Nephron progenitor cell (in vitro differentiated cells): ENCODE measurements around the gene LAMA2.

Source experiments
- DNase-seq: peaks from one replicate; pipeline ENCODE4 v3.0.0; 2021
- H3K27ac Mint-ChIP-seq: 2 replicates; pipeline ENCODE4 v1.8.0; 2021; ENCODE audit warnings: mild to moderate bottlenecking, moderate library complexity, mixed read lengths
- H3K27me3 Mint-ChIP-seq: 2 replicates; pipeline ENCODE4 v1.8.0; 2021; ENCODE audit warnings: mild to moderate bottlenecking, low read depth, mixed read lengths; ENCODE audit not compliant: poor library complexity
- H3K36me3 Mint-ChIP-seq: 2 replicates; pipeline ENCODE4 v1.8.0; 2021; ENCODE audit warnings: low read depth, mixed read lengths
- H3K4me1 Mint-ChIP-seq: 2 replicates; pipeline ENCODE4 v1.8.0; 2021; ENCODE audit warnings: mixed read lengths
- H3K4me3 Mint-ChIP-seq: 2 replicates; pipeline ENCODE4 v1.8.0; 2021; ENCODE audit warnings: mild to moderate bottlenecking, moderate library complexity, mixed read lengths
- H3K9me3 Mint-ChIP-seq: 2 replicates; pipeline ENCODE4 v1.8.0; 2021; ENCODE audit warnings: mild to moderate bottlenecking, moderate library complexity, mixed read lengths
- CTCF ChIP-seq: fragments of 200-600 bp; sonication (generic); IDR thresholded peaks from 2 replicates; pipeline ENCODE4 v1.5.0; 2021; ENCODE audit warnings: antibody characterized with exemption

The LAMA2 gene

GRCh38 chr6:129098061-129098553, 215.2 kb downstream of the LAMA2 start:
- Mint-ChIP-seq H3K9me3 (no peaks in the 10 kb centered on the region), H3K4me3 (no peak overlapping the region), H3K27ac (no peak overlapping the region), H3K4me1 (no peaks in the 10 kb centered on the region), H3K36me3 (no peaks in the 10 kb centered on the region), H3K27me3 (peaks cover 3% of the 10 kb centered on the region)
- no peak for DNase-seq
- TF ChIP-seq CTCF = no peak

GRCh38 chr6:129099696-129100095, 216.8 kb downstream of the LAMA2 start:
- H3K4me3 Mint-ChIP-seq = no peak overlapping the region
- H3K27ac Mint-ChIP-seq = no peak overlapping the region
- no peaks in the 10 kb centered on the region for H3K4me1 Mint-ChIP-seq
- peaks cover 3% of the 10 kb centered on the region for H3K27me3 Mint-ChIP-seq
- no peaks in the 10 kb centered on the region for H3K36me3 Mint-ChIP-seq
- TF ChIP-seq CTCF = no peak
- DNase-seq = no peak
- H3K9me3 Mint-ChIP-seq = no peaks in the 10 kb centered on the region

- DNase-seq = no peak
- no peak for TF ChIP-seq CTCF
- H3K4me3 Mint-ChIP-seq = no peak overlapping the region
- H3K27ac Mint-ChIP-seq = no peak overlapping the region
- H3K36me3 Mint-ChIP-seq = no peaks in the 10 kb centered on the region
- peaks cover 3% of the 10 kb centered on the region for H3K27me3 Mint-ChIP-seq
- H3K9me3 Mint-ChIP-seq = no peaks in the 10 kb centered on the region
- no peaks in the 10 kb centered on the region for H3K4me1 Mint-ChIP-seq
Measured at GRCh38 chr6:129100164-129100563, 217.2 kb downstream of the LAMA2 start.

GRCh38 chr6:129102741-129103140, 219.8 kb downstream of the LAMA2 start:
- no peak for DNase-seq
- H3K36me3 Mint-ChIP-seq = no peaks in the 10 kb centered on the region
- no peaks in the 10 kb centered on the region for H3K27me3 Mint-ChIP-seq
- H3K4me1 Mint-ChIP-seq = no peaks in the 10 kb centered on the region
- H3K27ac Mint-ChIP-seq = no peak overlapping the region
- no peak for TF ChIP-seq CTCF
- no peak overlapping the region for H3K4me3 Mint-ChIP-seq
- no peaks in the 10 kb centered on the region for H3K9me3 Mint-ChIP-seq

- Mint-ChIP-seq H3K4me3 (no peak overlapping the region), H3K4me1 (no peaks in the 10 kb centered on the region), H3K9me3 (no peaks in the 10 kb centered on the region), H3K27ac (no peak overlapping the region), H3K27me3 (no peaks in the 10 kb centered on the region), H3K36me3 (no peaks in the 10 kb centered on the region)
- no peak for DNase-seq
- TF ChIP-seq CTCF = no peak
Measured at GRCh38 chr6:129104131-129104530, 221.2 kb downstream of the LAMA2 start.

GRCh38 chr6:129104560-129104959, 221.6 kb downstream of the LAMA2 start:
- no peaks in the 10 kb centered on the region for H3K4me1 Mint-ChIP-seq
- H3K27ac Mint-ChIP-seq = no peak overlapping the region
- H3K4me3 Mint-ChIP-seq = no peak overlapping the region
- DNase-seq = no peak
- H3K9me3 Mint-ChIP-seq = no peaks in the 10 kb centered on the region
- TF ChIP-seq CTCF = no peak
- no peaks in the 10 kb centered on the region for H3K27me3 Mint-ChIP-seq
- H3K36me3 Mint-ChIP-seq = no peaks in the 10 kb centered on the region
